Measurements from ENCODE around the gene BCR. TPM values are rescaled to one million over a fixed set of nuclear protein-coding genes. Genes with fewer than 3 reads are reported as not detected.

BCR gene
- total RNA-seq, 1 donor from 2014 or later, result 92.6 TPM

DNA sequence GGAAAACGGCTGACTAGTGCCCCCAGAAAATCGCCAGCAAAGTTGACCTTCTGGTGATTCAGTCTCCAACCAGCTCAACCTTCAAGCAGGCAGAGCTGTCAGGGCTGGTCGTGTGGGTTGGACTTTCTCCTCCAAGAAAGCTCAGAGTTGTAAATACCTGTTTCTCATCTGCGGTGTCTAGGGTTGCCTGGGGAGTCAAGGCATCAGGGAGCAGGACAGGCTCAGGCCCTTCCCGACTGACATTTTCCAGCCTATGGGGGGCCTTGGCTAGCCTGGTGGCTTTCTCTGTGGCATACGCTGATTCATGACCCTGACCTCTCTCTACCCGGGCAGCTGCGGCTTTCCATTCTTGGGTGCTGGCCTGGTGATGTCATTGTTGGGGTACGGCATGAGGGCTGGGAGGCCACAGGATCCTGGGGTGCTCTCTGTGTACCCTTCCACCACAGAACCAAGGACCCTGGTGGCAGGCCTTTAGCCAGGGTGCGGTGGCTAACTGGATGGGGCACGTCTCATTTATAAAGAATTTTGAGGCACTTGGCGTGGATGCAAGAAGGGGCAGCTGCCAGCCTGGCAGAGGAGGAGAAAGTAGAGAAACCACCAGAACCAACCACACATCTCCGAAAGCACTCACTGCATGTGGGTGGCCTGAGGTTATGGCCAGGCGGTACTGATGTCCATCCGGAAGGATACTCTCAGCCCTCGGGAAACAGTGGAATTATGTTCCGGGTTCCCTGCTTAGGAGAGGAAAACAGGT, 64.9 kb downstream of the BCR start:
- Mint-ChIP-seq H3K4me3 (ENCODE audit: unreplicated experiment) (no peak overlapping the region), H3K27ac (ENCODE audit: unreplicated experiment) (no peak overlapping the region), H3K9me3 (ENCODE audit: unreplicated experiment) (no peaks in the 10 kb centered on the region), H3K4me1 (ENCODE audit: unreplicated experiment) (peaks cover 52% of the 10 kb centered on the region), H3K27me3 (ENCODE audit: unreplicated experiment) (peaks cover 4% of the 10 kb centered on the region), H3K36me3 (ENCODE audit: low read depth, unreplicated experiment) (no peaks in the 10 kb centered on the region)
- TF ChIP-seq CTCF (IDR thresholded peaks at IDR 0.05; ENCODE audit: unreplicated experiment), result no peak
- no peak for DNase-seq (ENCODE audit: low spot score)

DNA sequence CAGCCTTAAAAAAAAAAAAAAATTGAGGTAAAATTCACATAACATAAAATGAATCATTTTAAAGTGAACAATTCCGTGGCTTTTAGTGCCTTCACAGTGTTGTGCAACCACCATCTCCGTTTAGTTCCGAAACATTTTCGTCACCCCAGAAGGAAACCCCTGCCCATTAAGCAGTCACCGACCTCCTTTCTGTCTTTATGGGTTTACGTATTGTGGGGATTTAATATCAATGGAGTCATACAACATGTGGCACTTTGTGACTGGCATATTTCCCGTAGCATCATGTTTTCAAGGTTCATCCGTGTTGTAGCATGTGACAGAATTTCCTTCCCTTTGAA, 65.5 kb downstream of the BCR start:
- Mint-ChIP-seq H3K36me3 (ENCODE audit: low read depth, unreplicated experiment) (no peaks in the 10 kb centered on the region), H3K27ac (ENCODE audit: unreplicated experiment) (no peak overlapping the region), H3K4me1 (ENCODE audit: unreplicated experiment) (peaks cover 49% of the 10 kb centered on the region), H3K27me3 (ENCODE audit: unreplicated experiment) (peaks cover 4% of the 10 kb centered on the region), H3K4me3 (ENCODE audit: unreplicated experiment) (no peak overlapping the region), H3K9me3 (ENCODE audit: unreplicated experiment) (no peaks in the 10 kb centered on the region)
- no peak for DNase-seq (ENCODE audit: low spot score)
- TF ChIP-seq CTCF (IDR thresholded peaks at IDR 0.05; ENCODE audit: unreplicated experiment), result no peak

DNA sequence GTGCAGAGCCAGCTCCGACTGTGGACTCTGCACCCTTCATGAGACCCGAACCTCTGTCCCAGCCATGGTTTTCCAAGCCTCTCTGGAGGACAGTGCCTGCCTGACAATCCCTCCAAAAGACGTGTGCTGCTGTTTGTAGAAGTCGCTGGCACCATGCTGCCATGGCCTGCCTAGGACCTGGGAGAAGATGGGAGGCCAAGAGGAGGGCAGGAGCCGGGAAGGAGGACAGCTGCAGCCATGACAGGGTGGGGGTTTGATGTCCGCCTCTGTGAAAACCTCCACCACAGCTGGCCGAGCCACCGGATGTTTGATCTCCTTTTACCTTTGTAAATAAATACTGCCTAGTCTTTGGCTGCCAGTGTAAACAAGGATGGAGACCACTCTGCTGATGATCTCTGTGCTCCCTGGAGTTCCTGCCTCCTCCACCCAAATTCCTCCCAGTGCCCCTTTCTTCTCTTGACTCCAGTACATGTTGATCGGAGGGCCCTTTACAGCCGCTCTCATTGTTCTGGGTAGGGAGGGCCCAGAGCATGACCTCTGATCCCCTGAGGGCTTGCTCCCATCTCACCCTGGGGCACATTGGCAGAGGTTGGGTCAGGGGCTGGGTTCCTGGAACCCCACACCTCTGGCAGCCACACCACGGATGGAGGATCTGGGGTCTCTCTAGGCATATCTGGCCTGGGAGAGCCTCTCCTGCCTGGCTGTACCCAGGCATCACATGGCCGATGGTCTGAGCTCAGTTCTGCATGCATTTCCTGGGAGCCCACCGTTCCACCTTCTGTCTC, 66.9 kb downstream of the BCR start:
- Mint-ChIP-seq H3K36me3 (ENCODE audit: low read depth, unreplicated experiment) (no peaks in the 10 kb centered on the region), H3K4me1 (ENCODE audit: unreplicated experiment) (peaks cover 38% of the 10 kb centered on the region), H3K9me3 (ENCODE audit: unreplicated experiment) (no peaks in the 10 kb centered on the region), H3K4me3 (ENCODE audit: unreplicated experiment) (no peak overlapping the region), H3K27me3 (ENCODE audit: unreplicated experiment) (peaks cover 4% of the 10 kb centered on the region), H3K27ac (ENCODE audit: unreplicated experiment) (no peak overlapping the region)
- no peak for DNase-seq (ENCODE audit: low spot score)
- no peak for TF ChIP-seq CTCF (IDR thresholded peaks at IDR 0.05; ENCODE audit: unreplicated experiment)

- no peak for TF ChIP-seq CTCF (IDR thresholded peaks at IDR 0.05; ENCODE audit: unreplicated experiment)
- Mint-ChIP-seq H3K36me3 (ENCODE audit: low read depth, unreplicated experiment) (no peaks in the 10 kb centered on the region), H3K4me3 (ENCODE audit: unreplicated experiment) (no peak overlapping the region), H3K27ac (ENCODE audit: unreplicated experiment) (no peak overlapping the region), H3K4me1 (ENCODE audit: unreplicated experiment) (peaks cover 28% of the 10 kb centered on the region), H3K27me3 (ENCODE audit: unreplicated experiment) (peaks cover under 1% of the 10 kb centered on the region), H3K9me3 (ENCODE audit: unreplicated experiment) (no peaks in the 10 kb centered on the region)
- DNase-seq (ENCODE audit: low spot score), result no peak
Measured at GRCh38 chr22:23248583-23248982, 68.3 kb downstream of the BCR start.

Data from endothelial cell (in vitro differentiated cells).